Measurements from ENCODE around the gene APOBEC4. TPM values are rescaled to one million over a fixed set of nuclear protein-coding genes. Genes with fewer than 3 reads are reported as not detected.

APOBEC4 gene
- polyA plus RNA-seq, 1 donor from 2014 or later = not detected

DNA sequence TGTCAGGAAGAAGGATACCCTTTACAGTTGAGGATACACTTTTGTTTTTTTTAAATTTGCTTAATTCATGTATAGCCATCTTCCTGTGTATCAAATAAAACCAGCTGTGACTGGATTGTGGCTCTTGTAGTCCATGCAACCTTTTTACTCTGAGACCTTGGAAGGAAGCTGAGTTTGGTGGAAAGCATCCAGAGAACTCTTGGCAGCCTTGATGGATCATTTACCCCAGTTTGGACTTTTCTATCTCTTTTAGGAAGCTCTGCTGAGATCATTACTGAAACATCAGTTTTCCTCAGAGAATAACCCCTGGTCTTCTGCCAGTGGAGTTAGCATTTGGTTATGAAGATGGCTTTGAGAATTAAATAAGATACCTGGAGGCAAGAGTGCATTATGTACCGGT is 21.2 kb upstream of the APOBEC4 start:
- Histone ChIP-seq H4K20me1 (ENCODE audit: insufficient read depth) (no peaks in the 10 kb centered on the region), H3K9me3 (ENCODE audit: low read length) (peaks cover 5% of the 10 kb centered on the region), H3K79me2 (replicated peaks; ENCODE audit: insufficient read depth, low read length) (no peaks in the 10 kb centered on the region), H3K9me2 (ENCODE audit: insufficient read depth, low read length) (no peaks in the 10 kb centered on the region), H3K4me3 (ENCODE audit: low read length) (no peak overlapping the region), H3K4me2 (ENCODE audit: low read length) (no peak overlapping the region), H3K9ac (ENCODE audit: low read length) (no peak overlapping the region), H3K27ac (ENCODE audit: low read length) (no peak overlapping the region), H3F3A (ENCODE audit: insufficient read depth, low read length, poor library complexity, severe bottlenecking) (no peaks in the 10 kb centered on the region), H3K36me3 (ENCODE audit: insufficient read depth, low read length) (no peaks in the 10 kb centered on the region), H2AFZ (ENCODE audit: low read depth, low read length) (no peak overlapping the region), H3K27me3 (ENCODE audit: insufficient read depth, low read depth, low read length) (no peaks in the 10 kb centered on the region)
- TF ChIP-seq, protein P1, sequence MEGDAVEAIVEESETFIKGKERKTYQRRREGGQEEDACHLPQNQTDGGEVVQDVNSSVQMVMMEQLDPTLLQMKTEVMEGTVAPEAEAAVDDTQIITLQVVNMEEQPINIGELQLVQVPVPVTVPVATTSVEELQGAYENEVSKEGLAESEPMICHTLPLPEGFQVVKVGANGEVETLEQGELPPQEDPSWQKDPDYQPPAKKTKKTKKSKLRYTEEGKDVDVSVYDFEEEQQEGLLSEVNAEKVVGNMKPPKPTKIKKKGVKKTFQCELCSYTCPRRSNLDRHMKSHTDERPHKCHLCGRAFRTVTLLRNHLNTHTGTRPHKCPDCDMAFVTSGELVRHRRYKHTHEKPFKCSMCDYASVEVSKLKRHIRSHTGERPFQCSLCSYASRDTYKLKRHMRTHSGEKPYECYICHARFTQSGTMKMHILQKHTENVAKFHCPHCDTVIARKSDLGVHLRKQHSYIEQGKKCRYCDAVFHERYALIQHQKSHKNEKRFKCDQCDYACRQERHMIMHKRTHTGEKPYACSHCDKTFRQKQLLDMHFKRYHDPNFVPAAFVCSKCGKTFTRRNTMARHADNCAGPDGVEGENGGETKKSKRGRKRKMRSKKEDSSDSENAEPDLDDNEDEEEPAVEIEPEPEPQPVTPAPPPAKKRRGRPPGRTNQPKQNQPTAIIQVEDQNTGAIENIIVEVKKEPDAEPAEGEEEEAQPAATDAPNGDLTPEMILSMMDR (IDR thresholded peaks at IDR 0.05; ENCODE audit: poor library complexity, severe bottlenecking) = no peak
- TF ChIP-seq MXI1 (conservative IDR thresholded peaks at IDR 0.05; ENCODE audit: poor library complexity, severe bottlenecking) = no peak
- TF ChIP-seq RAD21 (conservative IDR thresholded peaks at IDR 0.05) = no peak
- TF ChIP-seq POLR2AphosphoS5 (IDR thresholded peaks at IDR 0.05) = no peak
- TF ChIP-seq EP300 (conservative IDR thresholded peaks at IDR 0.05; ENCODE audit: poor library complexity, severe bottlenecking) = no peak

DNA sequence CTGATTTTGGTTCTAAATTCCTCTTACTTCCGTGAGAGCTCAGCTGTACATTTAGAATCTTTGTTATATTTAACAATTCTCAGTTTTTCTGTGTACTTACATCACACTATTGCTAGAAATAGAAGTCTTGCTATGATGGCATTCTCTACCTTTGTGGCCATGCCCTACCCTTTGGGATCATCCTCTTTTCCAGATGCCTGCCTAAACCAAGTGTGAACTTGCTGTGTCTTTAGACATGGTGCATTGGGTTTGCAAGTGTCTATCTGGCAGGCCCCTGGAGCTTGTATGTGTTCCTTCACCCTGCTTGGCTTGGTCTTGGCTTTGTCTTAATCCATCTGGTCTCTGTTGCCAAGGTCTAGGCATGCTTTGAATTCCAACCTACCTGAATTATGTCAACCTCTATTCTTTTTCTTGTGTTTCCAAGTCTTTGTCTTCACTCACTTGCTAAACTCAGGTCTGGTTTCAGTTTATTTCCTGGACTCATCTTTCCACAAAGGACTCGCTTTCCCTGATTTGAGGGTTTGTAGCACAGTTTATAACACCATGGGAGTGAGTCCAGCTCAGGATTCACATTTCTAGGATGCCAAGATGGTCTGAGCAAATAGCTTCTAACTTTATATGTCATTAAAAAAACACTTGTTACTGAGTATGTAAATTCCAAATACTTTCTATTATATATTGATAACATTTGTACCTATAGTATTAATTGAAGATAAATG is 20.6 kb upstream of the APOBEC4 start:
- Histone ChIP-seq H3K9ac (ENCODE audit: low read length) (no peak overlapping the region), H3K27ac (ENCODE audit: low read length) (no peak overlapping the region), H3F3A (ENCODE audit: insufficient read depth, low read length, poor library complexity, severe bottlenecking) (no peaks in the 10 kb centered on the region), H4K20me1 (ENCODE audit: insufficient read depth) (no peaks in the 10 kb centered on the region), H3K9me2 (ENCODE audit: insufficient read depth, low read length) (no peaks in the 10 kb centered on the region), H3K79me2 (replicated peaks; ENCODE audit: insufficient read depth, low read length) (no peaks in the 10 kb centered on the region), H3K36me3 (ENCODE audit: insufficient read depth, low read length) (no peaks in the 10 kb centered on the region), H2AFZ (ENCODE audit: low read depth, low read length) (no peak overlapping the region), H3K4me2 (ENCODE audit: low read length) (no peak overlapping the region), H3K4me3 (ENCODE audit: low read length) (no peak overlapping the region), H3K9me3 (ENCODE audit: low read length) (peaks cover 5% of the 10 kb centered on the region), H3K27me3 (ENCODE audit: insufficient read depth, low read depth, low read length) (no peaks in the 10 kb centered on the region)
- TF ChIP-seq RAD21 (conservative IDR thresholded peaks at IDR 0.05) (no peak), POLR2AphosphoS5 (IDR thresholded peaks at IDR 0.05) (no peak), MXI1 (conservative IDR thresholded peaks at IDR 0.05; ENCODE audit: poor library complexity, severe bottlenecking) (no peak), SMC3 (conservative IDR thresholded peaks at IDR 0.05; ENCODE audit: poor library complexity) (no peak), EZH2 (IDR thresholded peaks at IDR 0.05; ENCODE audit: borderline replicate concordance, insufficient read depth, low read length, poor library complexity, severe bottlenecking) (no peak), TAF1 (IDR thresholded peaks at IDR 0.05; ENCODE audit: low read depth) (no peak)
- TF ChIP-seq, protein P2, sequence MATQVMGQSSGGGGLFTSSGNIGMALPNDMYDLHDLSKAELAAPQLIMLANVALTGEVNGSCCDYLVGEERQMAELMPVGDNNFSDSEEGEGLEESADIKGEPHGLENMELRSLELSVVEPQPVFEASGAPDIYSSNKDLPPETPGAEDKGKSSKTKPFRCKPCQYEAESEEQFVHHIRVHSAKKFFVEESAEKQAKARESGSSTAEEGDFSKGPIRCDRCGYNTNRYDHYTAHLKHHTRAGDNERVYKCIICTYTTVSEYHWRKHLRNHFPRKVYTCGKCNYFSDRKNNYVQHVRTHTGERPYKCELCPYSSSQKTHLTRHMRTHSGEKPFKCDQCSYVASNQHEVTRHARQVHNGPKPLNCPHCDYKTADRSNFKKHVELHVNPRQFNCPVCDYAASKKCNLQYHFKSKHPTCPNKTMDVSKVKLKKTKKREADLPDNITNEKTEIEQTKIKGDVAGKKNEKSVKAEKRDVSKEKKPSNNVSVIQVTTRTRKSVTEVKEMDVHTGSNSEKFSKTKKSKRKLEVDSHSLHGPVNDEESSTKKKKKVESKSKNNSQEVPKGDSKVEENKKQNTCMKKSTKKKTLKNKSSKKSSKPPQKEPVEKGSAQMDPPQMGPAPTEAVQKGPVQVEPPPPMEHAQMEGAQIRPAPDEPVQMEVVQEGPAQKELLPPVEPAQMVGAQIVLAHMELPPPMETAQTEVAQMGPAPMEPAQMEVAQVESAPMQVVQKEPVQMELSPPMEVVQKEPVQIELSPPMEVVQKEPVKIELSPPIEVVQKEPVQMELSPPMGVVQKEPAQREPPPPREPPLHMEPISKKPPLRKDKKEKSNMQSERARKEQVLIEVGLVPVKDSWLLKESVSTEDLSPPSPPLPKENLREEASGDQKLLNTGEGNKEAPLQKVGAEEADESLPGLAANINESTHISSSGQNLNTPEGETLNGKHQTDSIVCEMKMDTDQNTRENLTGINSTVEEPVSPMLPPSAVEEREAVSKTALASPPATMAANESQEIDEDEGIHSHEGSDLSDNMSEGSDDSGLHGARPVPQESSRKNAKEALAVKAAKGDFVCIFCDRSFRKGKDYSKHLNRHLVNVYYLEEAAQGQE (IDR thresholded peaks at IDR 0.05; ENCODE audit: borderline replicate concordance) = no peak
- TF ChIP-seq, protein P1 (IDR thresholded peaks at IDR 0.05; ENCODE audit: poor library complexity, severe bottlenecking) = no peak

All from neural cell (in vitro differentiated cells).